IMR-90 (cell line): ENCODE data around the gene C17orf67. TPM values are rescaled to one million over a fixed set of nuclear protein-coding genes. Genes with fewer than 3 reads are reported as not detected.
A peak's percentile ranks its signal among the peaks of the same experiment; 100 is the strongest.

ENCODE experiments used
- ATAC-seq: fragments of 200-7000 bp; cut with Tn5 transposase; 2 replicates; pipeline ENCODE4 v1.9.1; 2020; ENCODE audit warnings: low read depth, mild to moderate bottlenecking, moderate library complexity
- BruUV-seq: library from RNA; stranded (reverse); fragments of 400-500 nt; replicated peaks from 2 replicates; lab custom pipeline; 2021; lab: Mats Ljungman, UMichigan
- CTCF ChIA-PET: fragments of 300-600 bp; formaldehyde crosslinking; extraction: SDS; loops from one replicate; lab custom pipeline; 2021; ENCODE audit warnings: antibody characterized with exemption; lab: Yijun Ruan, JAX
- POLR2A ChIA-PET: fragments of 300-600 bp; sonication (Branson Sonifier 250); formaldehyde crosslinking; loops from one replicate; lab custom pipeline; 2022; ENCODE audit warnings: antibody characterized with exemption; ENCODE audit not compliant: unreplicated experiment; lab: Charles Lee
- DNase-seq: peaks from one replicate; pipeline ENCODE4 v3.0.0; 2013
- H2AFZ ChIP-seq: replicated peaks from 2 replicates; pipeline ENCODE3; 2013; ENCODE audit warnings: low read length, mild to moderate bottlenecking; ENCODE audit not compliant: poor library complexity
- H2AK5ac ChIP-seq: 2 replicates; pipeline ENCODE4 v1.6.1; 2013; ENCODE audit warnings: low read depth, low read length, inconsistent platforms
- H2AK9ac ChIP-seq: replicated peaks from 2 replicates; pipeline ENCODE3; 2013; ENCODE audit warnings: mild to moderate bottlenecking, low read depth, low read length, moderate library complexity; ENCODE audit not compliant: poor library complexity
- H2BK120ac ChIP-seq: 2 replicates; pipeline ENCODE4 v1.6.1; 2013; ENCODE audit warnings: low read depth, low read length, inconsistent platforms
- H2BK15ac ChIP-seq: 3 replicates; pipeline ENCODE4 v1.6.1; 2013; ENCODE audit warnings: low read depth, low read length, inconsistent platforms
- H2BK20ac ChIP-seq: 2 replicates; pipeline ENCODE4 v1.6.1; 2013; ENCODE audit warnings: low read depth, mild to moderate bottlenecking, inconsistent platforms, low read length, moderate library complexity
- H2BK5ac ChIP-seq: 2 replicates; pipeline ENCODE4 v1.6.1; 2013; ENCODE audit warnings: mild to moderate bottlenecking, low read depth, low read length, inconsistent platforms; ENCODE audit not compliant: poor library complexity, severe bottlenecking
- H3K14ac ChIP-seq: replicated peaks from 2 replicates; pipeline ENCODE4 v1.6.1; 2013; ENCODE audit warnings: low read depth, low read length, inconsistent platforms
- H3K18ac ChIP-seq: 2 replicates; pipeline ENCODE4 v1.6.1; 2013; ENCODE audit warnings: low read depth, low read length, control low read depth
- H3K23ac ChIP-seq: 2 replicates; pipeline ENCODE4 v1.6.1; 2013; ENCODE audit warnings: low read depth, low read length, inconsistent platforms
- H3K27ac ChIP-seq: 2 replicates; pipeline ENCODE4 v1.5.1; 2013; ENCODE audit warnings: mild to moderate bottlenecking, control low read depth, low read length; ENCODE audit not compliant: insufficient read depth
- H3K27me3 ChIP-seq: 2 replicates; pipeline ENCODE4 v1.6.1; 2013; ENCODE audit warnings: low read length; ENCODE audit not compliant: control insufficient read depth, insufficient read depth
- H3K36me3 ChIP-seq: 2 replicates; pipeline ENCODE4 v1.6.1; 2013; ENCODE audit warnings: low read length, mixed read lengths; ENCODE audit not compliant: control insufficient read depth, insufficient read depth
- H3K4ac ChIP-seq: 2 replicates; pipeline ENCODE4 v1.6.1; 2013; ENCODE audit warnings: low read depth, low read length, inconsistent platforms
- H3K4me1 ChIP-seq: 2 replicates; pipeline ENCODE4 v1.6.1; 2013; ENCODE audit warnings: low read length, mixed read lengths; ENCODE audit not compliant: control insufficient read depth, insufficient read depth
- H3K4me2 ChIP-seq: 2 replicates; pipeline ENCODE4 v1.6.1; 2013; ENCODE audit warnings: low read depth, mild to moderate bottlenecking, control low read depth, low read length, moderate library complexity
- H3K4me3 ChIP-seq: 2 replicates; pipeline ENCODE4 v1.5.1; 2013; ENCODE audit warnings: low read depth, mild to moderate bottlenecking, control low read depth, low read length, moderate library complexity; ENCODE audit not compliant: insufficient read depth
- H3K56ac ChIP-seq: 2 replicates; pipeline ENCODE4 v1.6.1; 2013; ENCODE audit warnings: low read length, inconsistent platforms; ENCODE audit not compliant: insufficient read depth; ENCODE audit errors: extremely low read depth
- H3K79me1 ChIP-seq, 2 experiments: 2 replicates each; pipeline ENCODE4 v1.6.1; 2013; ENCODE audit warnings: low read length in 2 of 2, inconsistent platforms in 1 of 2, low read depth in 1 of 2
- H3K9ac ChIP-seq: 2 replicates; pipeline ENCODE4 v1.6.1; 2013; ENCODE audit warnings: low read depth, low read length, control low read depth
- H3K9me1 ChIP-seq: 2 replicates; pipeline ENCODE4 v1.6.1; 2013; ENCODE audit warnings: low read length, inconsistent platforms; ENCODE audit not compliant: insufficient read depth
- H3K9me3 ChIP-seq: 2 replicates; pipeline ENCODE4 v1.6.1; 2013; ENCODE audit warnings: low read length; ENCODE audit not compliant: control insufficient read depth, insufficient read depth
- H4K20me1 ChIP-seq: 2 replicates; pipeline ENCODE4 v1.6.1; 2013; ENCODE audit warnings: low read length, inconsistent platforms; ENCODE audit not compliant: insufficient read depth
- H4K5ac ChIP-seq: 2 replicates; pipeline ENCODE4 v1.6.1; 2013; ENCODE audit warnings: mild to moderate bottlenecking, low read depth, low read length, control low read depth
- H4K8ac ChIP-seq, 2 experiments: 2 replicates each; pipeline ENCODE4 v1.6.1; 2013; ENCODE audit warnings: low read depth in 2 of 2, low read length in 2 of 2, control low read depth in 1 of 2, inconsistent platforms in 1 of 2
- H4K91ac ChIP-seq: 2 replicates; pipeline ENCODE4 v1.6.1; 2013; ENCODE audit warnings: low read depth, low read length, inconsistent platforms; ENCODE audit not compliant: insufficient read depth
- FOS ChIP-seq: fragments of 150-350 bp; IDR thresholded peaks from 2 replicates; pipeline ENCODE4 v1.6.1; 2016; ENCODE audit warnings: low read depth, low read length
- MAFK ChIP-seq: IDR thresholded peaks from 2 replicates; pipeline ENCODE4 v1.6.1; 2012; ENCODE audit warnings: low read depth, low read length, improper control_type of control experiment
- MAZ ChIP-seq: IDR thresholded peaks from 2 replicates; pipeline ENCODE4 v1.6.1; 2012; ENCODE audit warnings: low read depth, mild to moderate bottlenecking, low read length, improper control_type of control experiment, moderate library complexity, borderline replicate concordance
- MXI1 ChIP-seq: IDR thresholded peaks from 2 replicates; pipeline ENCODE4 v1.6.1; 2012; ENCODE audit warnings: low read depth, mild to moderate bottlenecking, low read length, moderate library complexity, borderline replicate concordance
- NFE2L2 ChIP-seq: fragments of 150-350 bp; IDR thresholded peaks from 2 replicates; pipeline ENCODE4 v1.6.1; 2016; ENCODE audit warnings: low read depth, mild to moderate bottlenecking, low read length
- POLR2A ChIP-seq: IDR thresholded peaks from 2 replicates; pipeline ENCODE4 v1.6.1; 2012; ENCODE audit warnings: mild to moderate bottlenecking, low read depth, low read length
- RAD21 ChIP-seq: IDR thresholded peaks from 2 replicates; pipeline ENCODE4 v1.6.1; 2012; ENCODE audit warnings: low read length, improper control_type of control experiment
- RCOR1 ChIP-seq: IDR thresholded peaks from 2 replicates; pipeline ENCODE4 v1.6.1; 2012; ENCODE audit warnings: mild to moderate bottlenecking, low read length, improper control_type of control experiment; ENCODE audit not compliant: insufficient replicate concordance
- RFX5 ChIP-seq: IDR thresholded peaks from 2 replicates; pipeline ENCODE4 v1.8.0; 2012; ENCODE audit warnings: low read depth, mild to moderate bottlenecking, low read length, moderate library complexity
- WGBS, 2 experiments: methylation state at CpG; one replicate each; pipeline versions ENCODE4 v1.1.5 to v1.1.7; 2013; ENCODE audit warnings: missing lambda C conversion rate in 2 of 2; ENCODE audit not compliant: insufficient read length in 1 of 2; ENCODE audit errors: extremely low coverage in 2 of 2; 5-methylcytosine and 5-hydroxymethylcytosine counted together
- dilution Hi-C: fragments of 300-500 bp; cut with HindIII; formaldehyde crosslinking; loops from one replicate; pipeline ENCODE4 v1.14.3; 2018; ENCODE audit warnings: low sequenced_read_pairs; ENCODE audit not compliant: unreplicated experiment
- in situ Hi-C: fragments of 300-500 bp; cut with MboI; formaldehyde crosslinking; loops from 3 replicates; pipeline ENCODE4 v1.14.3; 2019; ENCODE audit warnings: low sequenced_read_pairs, inconsistent platforms, mixed read lengths
- intact Hi-C: fragments of 100-400 bp; cut with micrococcal nuclease; formaldehyde crosslinking; loops from 2 replicates; pipeline ENCODE4 v1.10.0; 2022
- polyA plus RNA-seq, 3 experiments: library from polyadenylated mRNA; depleted of rRNA; stranded (reverse); fragments of >200 nt; gene quantifications; 2 replicates each; pipeline ENCODE4 v1.2.3, GENCODE V29; 2012; ENCODE audit warnings: low replicate concordance in 1 of 3
- total RNA-seq: library from RNA; depleted of rRNA; stranded (reverse); fragments of >200 nt; gene quantifications from 2 replicates; pipeline ENCODE4 v1.2.3, GENCODE V29; 2012

The C17orf67 gene
- total and polyA plus RNA-seq, 2 of the 4 experiments (the other 2 are of a cell fraction): 0.18 to 1.1 TPM

DNA sequence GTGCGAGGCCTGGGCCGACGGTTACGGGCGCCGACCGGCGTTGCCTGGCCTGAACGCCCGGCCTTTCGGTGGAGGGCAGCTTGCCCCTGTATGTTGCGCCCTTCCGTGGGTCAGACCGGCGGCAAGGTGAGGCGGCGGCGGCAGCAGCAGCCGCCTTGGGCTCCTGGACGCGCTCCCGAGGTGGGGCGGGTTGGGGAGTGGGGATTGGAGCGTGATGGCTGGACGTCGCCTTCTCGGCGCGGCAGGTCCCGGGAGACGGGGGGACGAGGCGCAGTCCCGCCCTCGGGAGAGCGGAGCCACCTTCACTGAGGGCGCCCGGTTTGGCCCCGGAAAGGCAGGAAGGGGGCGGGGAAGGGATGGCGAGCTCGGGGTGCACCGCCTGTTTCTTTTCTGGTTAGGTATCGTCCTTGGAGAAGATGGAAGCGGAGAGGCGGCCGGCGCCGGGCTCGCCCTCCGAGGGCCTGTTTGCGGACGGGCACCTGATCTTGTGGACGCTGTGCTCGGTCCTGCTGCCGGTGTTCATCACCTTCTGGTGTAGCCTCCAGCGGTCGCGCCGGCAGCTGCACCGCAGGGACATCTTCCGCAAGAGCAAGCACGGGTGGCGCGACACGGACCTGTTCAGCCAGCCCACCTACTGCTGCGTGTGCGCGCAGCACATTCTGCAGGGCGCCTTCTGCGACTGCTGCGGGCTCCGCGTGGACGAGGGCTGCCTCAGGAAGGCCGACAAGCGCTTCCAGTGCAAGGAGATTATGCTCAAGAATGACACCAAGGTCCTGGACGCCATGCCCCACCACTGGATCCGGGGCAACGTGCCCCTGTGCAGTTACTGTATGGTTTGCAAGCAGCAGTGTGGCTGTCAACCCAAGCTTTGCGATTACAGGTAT, 902 bp upstream of the C17orf67 start:
- TF ChIP-seq NFE2L2: no peak
- no peak for TF ChIP-seq POLR2A
- TF ChIP-seq MAFK: no peak
- no peak for TF ChIP-seq RFX5
- TF ChIP-seq RCOR1: no peak
- TF ChIP-seq MXI1: no peak
- no peak for TF ChIP-seq MAZ
- TF ChIP-seq RAD21: no peak
- TF ChIP-seq FOS: no peak
- Histone ChIP-seq H3K9me3 (no peaks in the 10 kb centered on the region), H3K27ac (peak overlapping the region; percentile 45; the same call in 1 of the 2 replicates), H3K4me2 (peak overlapping the region; percentile 76), H3K36me3 (peaks cover 1% of the 10 kb centered on the region; the same call in 1 of the 2 replicates), H3K18ac (no peak overlapping the region), H3K79me1 (peaks cover 32 to 40% of the 10 kb centered on the region in 2 experiments), H2BK20ac (no peak overlapping the region), H2BK5ac (peak overlapping the region; percentile 35), H3K4me3 (peak overlapping the region; percentile 67), H3K27me3 (no peaks in the 10 kb centered on the region), H3K9ac (peak overlapping the region; percentile 51), H3K4ac (peak overlapping the region; percentile 41), H4K8ac (peak overlapping the region in 1 of 2 experiments; percentile 44; a peak in 2 of 4 replicates), H2AFZ (peak overlapping the region; percentile 85), H3K4me1 (peaks cover 8% of the 10 kb centered on the region), H2AK9ac (peak overlapping the region; percentile 60), H2BK15ac (no peak overlapping the region), H3K23ac (peak overlapping the region; percentile 79), H2BK120ac (no peak overlapping the region; the same call in 1 of the 2 replicates), H4K20me1 (peaks cover 19% of the 10 kb centered on the region), H3K56ac (no peak overlapping the region), H3K9me1 (peaks cover 18% of the 10 kb centered on the region), H4K5ac (no peak overlapping the region), H2AK5ac (peak overlapping the region; percentile 67; the same call in 1 of the 2 replicates), H4K91ac (no peak overlapping the region; the same call in 1 of the 2 replicates), H3K14ac (peak overlapping the region; percentile 35; the same call in 1 of the 2 replicates)
- POLR2A ChIA-PET: no interaction called here
- no TSS peak for BruUV-seq
- intact Hi-C loops (loop anchor here (1.0 to 5.0 kb wide), 2 partner anchors 80 to 242 kb away; partner anchors contain the start of genes NOG and TRIM25), in situ Hi-C loops (no loop called here), dilution Hi-C loops (no loop called here)
- 26% methylated on average over 19 of the region's 81 CpGs; no CpG with 5 or more reads in 1 of the 2 experiments for WGBS, 2 experiments
- CTCF ChIA-PET: interaction anchor here (1.5 kb wide), 2 partner anchors 15 to 17 kb away, joined by 4 to 5 read pairs; no protein-coding TSS in a partner anchor
- no peak; the same call in 1 of the 2 replicates for ATAC-seq
- peak; percentile 7 for DNase-seq
